Stimulated activated CD4-positive, alpha-beta T cell treated with anti-CD3 and anti-CD28 coated beads, Interleukin-1b, Interleukin-23, amount 100 ng/mL, for 4 hours (primary cell): Measurements from ENCODE around the gene ACBD3.

Experiments
- DNase-seq, 2 donors: peaks; one replicate each; pipeline ENCODE4 v3.0.0-alpha.2; 2020; ENCODE audit warnings: low read depth in 2 of 2

The ACBD3 gene

GRCh38 chr1:226201029-226201593 lies 14.6 kb upstream of the ACBD3 start:
- no peak for DNase-seq

GRCh38 chr1:226199971-226200370 lies 13.4 kb upstream of the ACBD3 start:
- DNase-seq, result no peak

GRCh38 chr1:226195144-226195543 lies 8.6 kb upstream of the ACBD3 start:
- DNase-seq, result no peak

GRCh38 chr1:226187380-226187779 lies 839 bp upstream of the ACBD3 start:
- no peak for DNase-seq

GRCh38 chr1:226187019-226187322 lies 430 bp upstream of the ACBD3 start:
- DNase-seq, result no peak

- DNase-seq, result no peak
These were observed 1.2 kb downstream of the ACBD3 start for GRCh38 chr1:226185141-226186036.

GRCh38 chr1:226181996-226182714 lies 4.4 kb downstream of the ACBD3 start:
- no peak for DNase-seq

- no peak for DNase-seq
These were observed 9.7 kb downstream of the ACBD3 start for GRCh38 chr1:226176870-226177269.

GRCh38 chr1:226172589-226172988 lies 14.0 kb downstream of the ACBD3 start:
- no peak for DNase-seq

- DNase-seq, result no peak
These were observed 20.2 kb downstream of the ACBD3 start for GRCh38 chr1:226166341-226166740.

- DNase-seq, result no peak
These were observed 22.4 kb downstream of the ACBD3 start for GRCh38 chr1:226164154-226164553.

- DNase-seq, result no peak
These were observed 23.6 kb downstream of the ACBD3 start for GRCh38 chr1:226162898-226163297.

- DNase-seq, result no peak
These were observed 27.6 kb downstream of the ACBD3 start for GRCh38 chr1:226158983-226159382.

GRCh38 chr1:226158457-226158856 lies 28.1 kb downstream of the ACBD3 start:
- DNase-seq, result no peak

GRCh38 chr1:226157761-226158316 lies 28.7 kb downstream of the ACBD3 start:
- no peak for DNase-seq

GRCh38 chr1:226154593-226154992 lies 31.9 kb downstream of the ACBD3 start:
- DNase-seq, result no peak

- DNase-seq, result no peak
These were observed 36.7 kb downstream of the ACBD3 start for GRCh38 chr1:226149806-226150205.

- no peak for DNase-seq
These were observed 38.4 kb downstream of the ACBD3 start for GRCh38 chr1:226148121-226148648.

GRCh38 chr1:226144045-226144444 lies 42.5 kb downstream of the ACBD3 start:
- DNase-seq, result no peak

- DNase-seq, result no peak
These were observed 50.8 kb downstream of the ACBD3 start for GRCh38 chr1:226135709-226136108.

GRCh38 chr1:226135059-226135651 lies 51.4 kb downstream of the ACBD3 start:
- DNase-seq, result no peak
